DMS153 treated with DMSO at 0.1 percent for 48 hours (cell line): ENCODE data around the gene TSHB.
"Not testable (repeated sequence)": the region's sequence is repeated elsewhere in the genome, so short reads cannot be mapped to it uniquely, and the experiment has no call there.

ENCODE experiments used
- DNase-seq: peaks from one replicate; lab custom pipeline; 2025; ENCODE audit not compliant: unreplicated experiment; lab: John Stamatoyannopoulos, UW

The TSHB gene

GRCh38 chr1:115029526-115029925, at the start of gene TSHB:
TSHB (plus strand) TSS chr1:115029826; CDS start chr1:115033363, 3,537 bp downstream.
- no peak for DNase-seq

- DNase-seq = no peak
These were observed 47.4 kb upstream of the TSHB start for GRCh38 chr1:114982251-114982650.

GRCh38 chr1:114986286-114986685, 43.3 kb upstream of the TSHB start:
- no peak for DNase-seq

GRCh38 chr1:114988095-114988494, 41.5 kb upstream of the TSHB start:
- DNase-seq = no peak

GRCh38 chr1:114997510-114998289, 31.9 kb upstream of the TSHB start:
- no peak for DNase-seq

GRCh38 chr1:115006191-115006590, 23.4 kb upstream of the TSHB start:
- DNase-seq = no peak

GRCh38 chr1:115012006-115012405, 17.6 kb upstream of the TSHB start:
- no peak for DNase-seq

GRCh38 chr1:115012434-115012833, 17.2 kb upstream of the TSHB start:
- no peak for DNase-seq

GRCh38 chr1:115013792-115014191, 15.8 kb upstream of the TSHB start:
- DNase-seq = no peak

GRCh38 chr1:115019549-115019948, 10.1 kb upstream of the TSHB start:
- not testable (repeated sequence) for DNase-seq

GRCh38 chr1:115021145-115021544, 8.5 kb upstream of the TSHB start:
- no peak for DNase-seq

- no peak for DNase-seq
These were observed 6.0 kb upstream of the TSHB start for GRCh38 chr1:115023593-115023992.

- DNase-seq = no peak
These were observed 2.0 kb downstream of the TSHB start for GRCh38 chr1:115031595-115031994.

GRCh38 chr1:115035652-115036051, 6.0 kb downstream of the TSHB start:
- DNase-seq = no peak

- DNase-seq = no peak
These were observed 7.3 kb downstream of the TSHB start for GRCh38 chr1:115036814-115037507.

GRCh38 chr1:115040501-115040900, 10.9 kb downstream of the TSHB start:
- no peak for DNase-seq

GRCh38 chr1:115041654-115042053, 12.0 kb downstream of the TSHB start:
- DNase-seq = no peak

GRCh38 chr1:115046751-115047150, 17.1 kb downstream of the TSHB start:
- DNase-seq = no peak

- no peak for DNase-seq
These were observed 22.2 kb downstream of the TSHB start for GRCh38 chr1:115051850-115052249.

GRCh38 chr1:115052454-115053083, 22.9 kb downstream of the TSHB start:
- peak; percentile 57 for DNase-seq

- no peak for DNase-seq
These were observed 26.8 kb downstream of the TSHB start for GRCh38 chr1:115056395-115056798.

- DNase-seq = no peak
These were observed 28.1 kb downstream of the TSHB start for GRCh38 chr1:115057661-115058254.
